OCI-LY3 (cell line): Measurements from ENCODE around the gene HIPK2.

ENCODE experiments used
- H2AFZ ChIP-seq: fragments of 200-600, 300-600 bp; shearing (Covaris generic); 2 replicates; pipeline ENCODE4 v1.6.0; 2014; ENCODE audit warnings: antibody characterized with exemption, low read depth, low read length
- H3K27ac ChIP-seq: fragments of 200-600, 300-600 bp; sonication (generic); 2 replicates; pipeline ENCODE4 v1.5.1; 2014; ENCODE audit warnings: mild to moderate bottlenecking, low read length, moderate library complexity, mixed read lengths
- H3K27me3 ChIP-seq: fragments of 200-600, 300-600 bp; sonication (generic); 2 replicates; pipeline ENCODE4 v1.6.1; 2014; ENCODE audit warnings: low read depth, low read length, mixed read lengths
- H3K36me3 ChIP-seq: fragments of 200-600, 300-600 bp; sonication (generic); replicated peaks from 2 replicates; pipeline ENCODE3; 2014; ENCODE audit warnings: low read depth, low read length, mixed read lengths
- H3K4me1 ChIP-seq: fragments of 300-600, 200-600 bp; sonication (generic); 2 replicates; pipeline ENCODE4 v1.6.1; 2014; ENCODE audit warnings: low read length, mixed read lengths
- H3K4me2 ChIP-seq: fragments of 200-600, 300-600 bp; sonication (generic); 2 replicates; pipeline ENCODE4 v1.6.1; 2014; ENCODE audit warnings: low read length, mixed read lengths
- H3K4me3 ChIP-seq: fragments of 300-600, 200-600 bp; sonication (generic); 2 replicates; pipeline ENCODE4 v1.5.1; 2014; ENCODE audit warnings: antibody characterized with exemption, mild to moderate bottlenecking, low read length, moderate library complexity
- H3K79me2 ChIP-seq: fragments of 300-600, 200-600 bp; shearing (Covaris generic); 2 replicates; pipeline ENCODE4 v1.6.1; 2014; ENCODE audit warnings: mild to moderate bottlenecking, low read length, mixed read lengths
- H3K9ac ChIP-seq: fragments of 300-600, 200-600 bp; shearing (Covaris generic); 2 replicates; pipeline ENCODE4 v1.6.0; 2014; ENCODE audit warnings: mild to moderate bottlenecking, low read length, moderate library complexity
- H3K9me3 ChIP-seq: fragments of 200-600, 300-600 bp; shearing (Covaris generic); 2 replicates; pipeline ENCODE4 v1.6.1; 2014; ENCODE audit warnings: low read length, mixed read lengths; ENCODE audit not compliant: insufficient read depth
- H4K20me1 ChIP-seq: fragments of 200-600, 300-600 bp; sonication (generic); 2 replicates; pipeline ENCODE4 v1.6.1; 2016; ENCODE audit warnings: low read length, mixed read lengths; ENCODE audit not compliant: insufficient read depth
- CTCF ChIP-seq: fragments of 200-600, 300-600 bp; sonication (generic); IDR thresholded peaks from 2 replicates; pipeline ENCODE4 v1.5.1; 2014; ENCODE audit warnings: antibody characterized with exemption, low read length, low read depth
- EZH2phosphoT487 ChIP-seq: fragments of 200-600 bp; shearing (Covaris generic); IDR thresholded peaks from 2 replicates; pipeline ENCODE4 v1.6.1; 2018; ENCODE audit warnings: antibody characterized with exemption, mixed run types, low read depth

HIPK2 gene

GRCh38 chr7:139753081-139753692 is 24.6 kb downstream of the HIPK2 start:
- Histone ChIP-seq H3K36me3 (no peaks in the 10 kb centered on the region), H3K9me3 (no peaks in the 10 kb centered on the region), H2AFZ (no peak overlapping the region), H3K79me2 (no peaks in the 10 kb centered on the region), H3K27me3 (peaks cover 38% of the 10 kb centered on the region), H3K9ac (no peak overlapping the region), H3K4me1 (no peaks in the 10 kb centered on the region), H3K4me2 (no peak overlapping the region), H3K4me3 (no peak overlapping the region), H3K27ac (no peak overlapping the region), H4K20me1 (no peaks in the 10 kb centered on the region; the same call in 1 of the 2 replicates)
- TF ChIP-seq EZH2phosphoT487 (no peak), CTCF (no peak)

GRCh38 chr7:139752604-139753003 is 25.2 kb downstream of the HIPK2 start:
- no peaks in the 10 kb centered on the region for H3K4me1 ChIP-seq
- H3K9me3 ChIP-seq: no peaks in the 10 kb centered on the region
- H3K4me2 ChIP-seq: no peak overlapping the region
- H3K27ac ChIP-seq: no peak overlapping the region
- H4K20me1 ChIP-seq: no peaks in the 10 kb centered on the region
- no peak overlapping the region for H3K9ac ChIP-seq
- H3K36me3 ChIP-seq: no peaks in the 10 kb centered on the region
- TF ChIP-seq EZH2phosphoT487 (no peak), CTCF (no peak)
- no peak overlapping the region for H2AFZ ChIP-seq
- no peak overlapping the region for H3K4me3 ChIP-seq
- peaks cover 32% of the 10 kb centered on the region for H3K27me3 ChIP-seq
- no peaks in the 10 kb centered on the region for H3K79me2 ChIP-seq

- Histone ChIP-seq H3K9me3 (no peaks in the 10 kb centered on the region), H3K79me2 (no peaks in the 10 kb centered on the region), H3K4me2 (no peak overlapping the region), H3K27ac (no peak overlapping the region), H3K27me3 (peaks cover 28% of the 10 kb centered on the region), H3K36me3 (no peaks in the 10 kb centered on the region), H2AFZ (no peak overlapping the region), H3K9ac (no peak overlapping the region), H3K4me3 (no peak overlapping the region), H4K20me1 (no peaks in the 10 kb centered on the region), H3K4me1 (no peaks in the 10 kb centered on the region)
- no peak for TF ChIP-seq EZH2phosphoT487
- no peak for TF ChIP-seq CTCF
Observed at GRCh38 chr7:139752148-139752547, 25.6 kb downstream of the HIPK2 start.

GRCh38 chr7:139750459-139751095 is 27.2 kb downstream of the HIPK2 start:
- Histone ChIP-seq H3K4me1 (no peaks in the 10 kb centered on the region), H3K4me3 (no peak overlapping the region), H3K4me2 (no peak overlapping the region), H3K9ac (no peak overlapping the region), H3K79me2 (no peaks in the 10 kb centered on the region), H2AFZ (no peak overlapping the region), H3K36me3 (no peaks in the 10 kb centered on the region), H3K27ac (no peak overlapping the region), H4K20me1 (no peaks in the 10 kb centered on the region), H3K27me3 (peaks cover 24% of the 10 kb centered on the region), H3K9me3 (no peaks in the 10 kb centered on the region)
- no peak for TF ChIP-seq EZH2phosphoT487
- TF ChIP-seq CTCF: no peak
